RWPE1 (cell line): ENCODE results near the gene KLHL8.
"Not testable (repeated sequence)": the region's sequence is repeated elsewhere in the genome, so short reads cannot be mapped to it uniquely, and the experiment has no call there.

Experiments
- CTCF ChIA-PET: fragments of 350-600 bp; sonication (Branson Sonifier 250); formaldehyde crosslinking; extraction: SDS; loops from one replicate; lab custom pipeline; 2021; lab: Yijun Ruan, JAX
- POLR2A ChIA-PET: fragments of 400-600 bp; formaldehyde crosslinking; extraction: SDS; loops from one replicate; lab custom pipeline; 2020; ENCODE audit warnings: antibody characterized with exemption; ENCODE audit not compliant: low non-redundant PET; lab: Yijun Ruan, JAX
- DNase-seq: peaks from one replicate; pipeline ENCODE4 v3.0.0; 2012; ENCODE audit warnings: low spot score
- H3K27ac ChIP-seq: fragments of 450-650 bp; 2 replicates; pipeline ENCODE4 v1.5.1; 2017
- TF ChIP-seq, protein P1 (sequence below): fragments of 450-650 bp; conservative IDR thresholded peaks from 2 replicates; pipeline ENCODE4 v1.5.1; 2017; ENCODE audit warnings: low read depth, mild to moderate bottlenecking

KLHL8 gene

GRCh38 chr4:87153078-87153870 lies 67.1 kb downstream of the KLHL8 start:
- no peak for DNase-seq
- ChIA-PET CTCF (no interaction called here), POLR2A (no interaction called here)
- TF ChIP-seq, protein P1, sequence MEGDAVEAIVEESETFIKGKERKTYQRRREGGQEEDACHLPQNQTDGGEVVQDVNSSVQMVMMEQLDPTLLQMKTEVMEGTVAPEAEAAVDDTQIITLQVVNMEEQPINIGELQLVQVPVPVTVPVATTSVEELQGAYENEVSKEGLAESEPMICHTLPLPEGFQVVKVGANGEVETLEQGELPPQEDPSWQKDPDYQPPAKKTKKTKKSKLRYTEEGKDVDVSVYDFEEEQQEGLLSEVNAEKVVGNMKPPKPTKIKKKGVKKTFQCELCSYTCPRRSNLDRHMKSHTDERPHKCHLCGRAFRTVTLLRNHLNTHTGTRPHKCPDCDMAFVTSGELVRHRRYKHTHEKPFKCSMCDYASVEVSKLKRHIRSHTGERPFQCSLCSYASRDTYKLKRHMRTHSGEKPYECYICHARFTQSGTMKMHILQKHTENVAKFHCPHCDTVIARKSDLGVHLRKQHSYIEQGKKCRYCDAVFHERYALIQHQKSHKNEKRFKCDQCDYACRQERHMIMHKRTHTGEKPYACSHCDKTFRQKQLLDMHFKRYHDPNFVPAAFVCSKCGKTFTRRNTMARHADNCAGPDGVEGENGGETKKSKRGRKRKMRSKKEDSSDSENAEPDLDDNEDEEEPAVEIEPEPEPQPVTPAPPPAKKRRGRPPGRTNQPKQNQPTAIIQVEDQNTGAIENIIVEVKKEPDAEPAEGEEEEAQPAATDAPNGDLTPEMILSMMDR, result no peak
- no peak overlapping the region for H3K27ac ChIP-seq

DNA sequence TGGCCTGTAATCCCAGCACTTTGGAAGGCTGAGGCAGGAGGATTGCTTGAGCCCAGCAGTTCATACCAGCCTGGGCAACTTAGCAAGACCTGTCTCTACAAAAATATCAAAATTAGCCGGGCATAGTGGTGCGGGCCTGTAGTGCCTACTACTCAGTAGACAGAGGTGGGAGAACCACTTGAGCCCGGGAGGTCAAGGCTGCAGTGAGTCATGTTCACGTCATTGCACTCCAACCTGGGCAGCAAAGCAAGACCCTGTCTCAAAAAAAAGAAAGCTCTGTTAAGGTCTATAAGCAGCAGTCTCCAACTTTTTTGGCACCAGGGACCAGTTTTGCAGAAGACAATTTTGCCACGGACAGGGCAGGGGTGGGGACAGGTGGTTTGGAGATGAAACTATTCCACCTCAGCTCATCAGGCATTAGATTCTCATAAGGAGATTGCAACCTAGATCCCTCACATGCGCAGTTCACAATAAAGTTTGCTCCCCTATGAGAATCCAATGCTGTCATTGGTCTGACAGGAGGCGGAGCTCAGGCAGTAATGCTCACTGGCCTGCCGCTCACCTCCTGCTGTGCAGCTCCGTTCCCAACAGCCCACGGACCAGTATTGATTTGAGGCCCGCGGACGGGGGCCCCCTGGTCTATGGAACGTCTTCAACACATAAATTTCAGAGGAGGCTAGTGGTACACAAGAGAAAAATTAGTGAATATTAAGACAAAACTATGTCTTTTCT lies 67.9 kb downstream of the KLHL8 start:
- DNase-seq, result no peak
- no peak overlapping the region for H3K27ac ChIP-seq
- CTCF ChIA-PET, result no interaction called here
- TF ChIP-seq, protein P1, result no peak
- POLR2A ChIA-PET, result no interaction called here

DNA sequence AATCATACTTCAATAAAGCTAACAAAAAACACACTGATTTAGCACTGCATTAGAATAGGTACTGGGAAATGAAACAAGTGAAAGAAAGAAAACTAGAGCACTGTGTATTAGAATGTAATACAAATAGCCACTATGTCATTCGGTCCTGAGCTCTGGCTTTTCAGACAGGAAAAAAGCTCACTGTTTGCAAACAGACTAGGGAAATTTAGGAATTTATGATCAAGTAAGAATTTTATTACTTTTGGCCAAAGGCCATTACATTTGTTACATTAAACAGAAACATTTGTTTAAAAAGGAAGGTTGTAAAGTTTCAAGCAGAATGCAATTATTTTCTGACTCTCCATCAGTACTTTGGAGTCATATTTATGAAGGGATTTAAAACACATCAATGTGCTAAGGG lies 68.7 kb downstream of the KLHL8 start:
- POLR2A ChIA-PET, result no interaction called here
- no peak for DNase-seq
- TF ChIP-seq, protein P1, result no peak
- CTCF ChIA-PET, result interaction anchor here (1.3 kb wide), 1 partner anchor 11 kb away, joined by 3 read pairs; no protein-coding TSS in a partner anchor
- no peak overlapping the region for H3K27ac ChIP-seq

DNA sequence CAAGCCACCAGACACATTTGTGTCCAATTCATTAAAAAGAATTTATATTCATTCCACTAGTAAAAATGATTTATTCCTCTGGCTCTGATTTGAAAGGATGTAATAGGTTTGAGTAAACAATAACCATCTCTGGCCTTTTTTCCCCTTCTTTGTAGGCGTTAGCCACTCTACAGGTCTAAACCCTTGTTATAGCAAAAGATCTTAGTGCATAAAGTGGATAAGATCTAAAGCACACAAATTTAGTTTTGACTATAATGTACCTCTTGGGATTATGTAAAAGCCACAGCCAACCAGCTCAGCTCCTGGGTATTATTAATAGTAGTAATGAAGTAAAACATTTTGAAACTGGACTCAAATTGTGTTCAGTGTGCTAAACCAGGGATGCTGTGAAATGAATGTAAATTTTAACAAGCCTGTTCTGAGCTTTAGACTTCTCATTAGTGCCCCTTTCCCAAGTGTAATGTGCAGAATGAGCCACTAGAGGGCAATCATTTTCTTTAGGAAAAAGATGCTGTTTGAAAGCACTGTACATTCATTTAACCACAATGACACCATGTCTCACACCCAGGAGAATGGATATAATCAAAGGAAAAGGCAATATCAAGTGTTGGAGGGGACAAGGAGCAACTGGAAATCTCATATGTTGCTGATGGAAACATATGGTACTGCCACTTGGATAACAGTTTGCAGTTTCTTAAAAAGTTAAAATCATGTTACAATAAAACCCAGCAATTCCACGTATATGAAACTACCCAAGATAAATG lies 69.7 kb downstream of the KLHL8 start:
- ChIA-PET POLR2A (no interaction called here), CTCF (interaction anchor here (0.6 to 1.3 kb wide), 14 partner anchors 8 to 1924 kb away, joined by 3 to 7 read pairs (median 3); no protein-coding TSS in a partner anchor)
- TF ChIP-seq, protein P1, result peak; percentile 87
- DNase-seq, result peak; percentile 54
- no peak overlapping the region for H3K27ac ChIP-seq

DNA sequence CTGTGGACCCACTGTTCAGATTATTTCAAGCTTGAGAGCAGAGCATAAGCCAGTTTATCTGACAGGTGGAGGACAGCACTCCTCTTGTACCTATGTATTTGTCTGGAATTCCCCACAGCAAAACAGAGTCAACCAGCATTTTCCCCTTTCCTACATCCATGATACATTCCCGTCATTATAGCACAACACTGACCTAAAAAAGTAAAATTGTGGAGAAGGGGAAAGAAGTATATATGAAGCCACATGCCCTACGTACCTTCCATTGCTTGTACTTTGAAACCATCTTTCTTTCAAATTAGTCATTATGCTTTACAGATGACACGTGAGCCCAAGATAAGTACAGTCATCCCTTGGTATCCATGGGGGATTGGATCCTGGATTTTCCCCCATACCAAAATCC lies 73.3 kb downstream of the KLHL8 start:
- ChIA-PET CTCF (no interaction called here), POLR2A (no interaction called here)
- TF ChIP-seq, protein P1, result no peak
- no peak for DNase-seq
- H3K27ac ChIP-seq, result no peak overlapping the region

- POLR2A ChIA-PET, DNase-seq, CTCF ChIA-PET, H3K27ac ChIP-seq: not testable (repeated sequence)
Measured at GRCh38 chr4:87145934-87146333, 74.5 kb downstream of the KLHL8 start.
